Measurements from ENCODE around the gene SETBP1. TPM values are rescaled to one million over a fixed set of nuclear protein-coding genes. Genes with fewer than 3 reads are reported as not detected.

SETBP1 gene
- total and polyA plus RNA-seq, 2 of the 8 experiments (the other 6 are each of a cell fraction or from before 2014, with no cell fraction given), result 2.0 to 6.5 TPM

- H2AK5ac ChIP-seq (ENCODE audit: low read depth, low read length), result no peak overlapping the region
- H2AFZ ChIP-seq (ENCODE audit: low read length), result no peak overlapping the region
- no peak overlapping the region for H3K4ac ChIP-seq (replicated peaks; ENCODE audit: insufficient read length, low read depth, low read length)
- no peak overlapping the region for H3K9ac ChIP-seq (replicated peaks in 1 of 4; ENCODE audit: extremely low read depth in 1 of 4, low read depth in 3 of 4, low read length in 3 of 4)
- FAIRE-seq (no peak), DNase-seq (ENCODE audit: low read depth in 1 of 2, low spot score in 2 of 2) (no peak)
- H2BK20ac ChIP-seq (ENCODE audit: low read length), result no peak overlapping the region
- CTCF ChIA-PET (ENCODE audit: partially characterized antibody), result interaction anchor here (0.8 kb wide), 1 partner anchor 11 kb away, joined by 3 read pairs; no protein-coding TSS in a partner anchor
- no peak overlapping the region for H4K8ac ChIP-seq (ENCODE audit: extremely low read depth, insufficient read depth, low read length)
- H2BK5ac ChIP-seq (ENCODE audit: low read depth, low read length), result no peak overlapping the region
- H3K9me3 ChIP-seq (ENCODE audit: insufficient read depth in 2 of 2, low read depth in 1 of 2, low read length in 1 of 2), result no peaks in the 10 kb centered on the region; a peak in 2 of 4 replicates
- TF ChIP-seq KDM1A (IDR thresholded peaks at IDR 0.05; ENCODE audit: borderline replicate concordance, low read length) (no peak), CHD2 (IDR thresholded peaks at IDR 0.05; ENCODE audit: low read length) (no peak), SRF (IDR thresholded peaks at IDR 0.05; ENCODE audit: low read depth, low read length) (no peak), SAP30 (IDR thresholded peaks at IDR 0.05; ENCODE audit: insufficient read depth, insufficient replicate concordance, low read length) (no peak), RFX5 (IDR thresholded peaks at IDR 0.05; ENCODE audit: borderline replicate concordance, low read depth, low read length) (no peak), RNF2 (IDR thresholded peaks at IDR 0.05; ENCODE audit: borderline replicate concordance, low read depth, low read length, missing control alignments, poor library complexity, severe bottlenecking) (no peak)
- H4K91ac ChIP-seq (replicated peaks; ENCODE audit: insufficient read length, low read length), result no peak overlapping the region
- H2BK15ac ChIP-seq (ENCODE audit: low read length), result no peak overlapping the region
- H3K23ac ChIP-seq (ENCODE audit: insufficient read length), result no peak overlapping the region
- no peak overlapping the region for H3K18ac ChIP-seq (ENCODE audit: extremely low read depth, low read length)
- no peaks in the 10 kb centered on the region for H3K79me1 ChIP-seq (ENCODE audit: low read depth, low read length)
- H2BK120ac ChIP-seq (replicated peaks; ENCODE audit: low read depth, low read length), result no peak overlapping the region
- H3K14ac ChIP-seq (ENCODE audit: insufficient read length), result no peak overlapping the region
- H3K27me3 ChIP-seq (replicated peaks in 1 of 4; ENCODE audit: control insufficient read depth in 3 of 4, extremely low read depth in 1 of 4, insufficient read depth in 3 of 4, low read length in 3 of 4), result no peaks in the 10 kb centered on the region
- H4K5ac ChIP-seq (ENCODE audit: insufficient read length, low read depth, low read length), result no peak overlapping the region
- no peak overlapping the region for H3K4me2 ChIP-seq (ENCODE audit: insufficient read depth in 1 of 2, low read depth in 2 of 2, low read length in 2 of 2)
- H3K23me2 ChIP-seq (ENCODE audit: low read depth, low read length), result no peaks in the 10 kb centered on the region
- no peak overlapping the region for H3K4me3 ChIP-seq (ENCODE audit: extremely low read depth in 1 of 4, insufficient read depth in 2 of 4, low read depth in 3 of 4, low read length in 4 of 4)
- 94% methylated on average over 3 of the region's 3 CpGs; no CpG with 5 or more reads in 1 of the 2 experiments for WGBS, 2 experiments (ENCODE audit: extremely low coverage in 1 of 2, insufficient coverage in 1 of 2, insufficient read length in 1 of 2, insufficient replicate concordance in 2 of 2, low coverage in 1 of 2, low lambda C conversion rate in 2 of 2, missing lambda C conversion rate in 1 of 2)
- H3K27ac ChIP-seq (ENCODE audit: low read depth, low read length), result no peak overlapping the region
- H3K56ac ChIP-seq (replicated peaks; ENCODE audit: insufficient read length, low read depth, low read length), result no peak overlapping the region
- POLR2A ChIA-PET (ENCODE audit: partially characterized antibody), result no interaction called here
- no peaks in the 10 kb centered on the region for H4K20me1 ChIP-seq (replicated peaks in 1 of 2; ENCODE audit: control insufficient read depth in 1 of 2, insufficient read depth in 2 of 2, low read length in 2 of 2)
- H3K4me1 ChIP-seq (replicated peaks in 1 of 4; ENCODE audit: control insufficient read depth in 3 of 4, insufficient read depth in 4 of 4, low read length in 3 of 4), result peaks cover 0 to 4% (median under 1%) of the 10 kb centered on the region in 4 experiments; a peak in 2 of 7 replicates
- no peaks in the 10 kb centered on the region for H3K36me3 ChIP-seq (ENCODE audit: control insufficient read depth in 2 of 4, insufficient read depth in 4 of 4, low read length in 3 of 4)
- no peaks in the 10 kb centered on the region for H3K79me2 ChIP-seq (ENCODE audit: control insufficient read depth in 1 of 2, insufficient read depth in 2 of 2, low read length in 2 of 2)
- no peak overlapping the region for H2BK12ac ChIP-seq (ENCODE audit: low read depth, low read length)
Measured at GRCh38 chr18:44876755-44877154, 196.1 kb downstream of the SETBP1 start.

Data from H1 (cell line).